ENCODE measurements around the gene RTCB.
"Not testable (repeated sequence)": the region's sequence is repeated elsewhere in the genome, so short reads cannot be mapped to it uniquely, and the experiment has no call there.

Gene RTCB

GRCh38 chr22:32385681-32386080 lies 26.4 kb downstream of the RTCB start:
- no peak for DNase-seq

GRCh38 chr22:32380991-32381390 lies 31.1 kb downstream of the RTCB start:
- DNase-seq = no peak

GRCh38 chr22:32378707-32379272 lies 33.3 kb downstream of the RTCB start:
- DNase-seq = peak; percentile 32

GRCh38 chr22:32376681-32377080 lies 35.4 kb downstream of the RTCB start:
- DNase-seq = no peak

- no peak for DNase-seq
Observed at GRCh38 chr22:32375678-32376450, 36.2 kb downstream of the RTCB start.

- DNase-seq = no peak
Observed at GRCh38 chr22:32364210-32364609, 47.8 kb downstream of the RTCB start.

GRCh38 chr22:32361257-32361656 lies 50.8 kb downstream of the RTCB start:
- no peak for DNase-seq

GRCh38 chr22:32360096-32360495 lies 52.0 kb downstream of the RTCB start:
- DNase-seq = not testable (repeated sequence)

- DNase-seq = not testable (repeated sequence)
Observed at GRCh38 chr22:32357567-32357966, 54.5 kb downstream of the RTCB start, which contains the start of gene RFPL3. RFPL3 (plus strand) TSS chr22:32357867; CDS start chr22:32358072, 205 bp downstream.

GRCh38 chr22:32355760-32356159 lies 56.3 kb downstream of the RTCB start:
- peak; percentile 2 for DNase-seq

GRCh38 chr22:32354360-32355351 lies 57.4 kb downstream of the RTCB start:
- no peak for DNase-seq

- DNase-seq = no peak
Observed at GRCh38 chr22:32353840-32354239, 58.2 kb downstream of the RTCB start.

GRCh38 chr22:32353292-32353691 lies 58.8 kb downstream of the RTCB start:
- no peak for DNase-seq

- DNase-seq = no peak
Observed at GRCh38 chr22:32352681-32353080, 59.4 kb downstream of the RTCB start.

- not testable (repeated sequence) for DNase-seq
Observed at GRCh38 chr22:32351875-32352274, 60.2 kb downstream of the RTCB start.

GRCh38 chr22:32348031-32348611 lies 63.9 kb downstream of the RTCB start:
- no peak for DNase-seq

GRCh38 chr22:32343941-32344340 lies 68.1 kb downstream of the RTCB start:
- DNase-seq = no peak

- DNase-seq = no peak
Observed at GRCh38 chr22:32342977-32343376, 69.1 kb downstream of the RTCB start.

GRCh38 chr22:32341122-32341740 lies 70.8 kb downstream of the RTCB start:
- no peak for DNase-seq

GRCh38 chr22:32340411-32340810 lies 71.6 kb downstream of the RTCB start:
- DNase-seq = no peak

- no peak for DNase-seq
Observed at GRCh38 chr22:32339190-32340012, 72.6 kb downstream of the RTCB start.

- DNase-seq = no peak
Observed at GRCh38 chr22:32338757-32339156, 73.3 kb downstream of the RTCB start.
